H1 (cell line): Measurements from ENCODE around the gene SKIC8. TPM values are rescaled to one million over a fixed set of nuclear protein-coding genes. Genes with fewer than 3 reads are reported as not detected.
A peak's percentile ranks its signal among the peaks of the same experiment; 100 is the strongest.

Source experiments
- CTCF ChIA-PET: fragments of 300-600 bp; sonication (Branson Sonifier 250); formaldehyde crosslinking; loops from one replicate; lab custom pipeline; 2021; ENCODE audit not compliant: partially characterized antibody; lab: Charles Lee
- POLR2A ChIA-PET: fragments of 300-600 bp; sonication (Branson Sonifier 250); formaldehyde crosslinking; loops from one replicate; lab custom pipeline; 2021; ENCODE audit warnings: inconsistent platforms; ENCODE audit not compliant: partially characterized antibody; lab: Charles Lee
- DNase-seq, 2 experiments: peaks; one replicate each; pipeline versions ENCODE4 v3.0.0 to v3.0.0-alpha.2; 2010 to 2022; ENCODE audit warnings: low spot score in 2 of 2, low read depth in 1 of 2, mixed read lengths in 1 of 2
- FAIRE-seq: peaks from 2 replicates; lab custom pipeline; 2011; peaks lifted over from hg19 to GRCh38; lab: Jason Lieb, UNC
- H2AFZ ChIP-seq: 2 replicates; pipeline ENCODE4 v1.8.1; 2012; ENCODE audit warnings: low read length, inconsistent platforms
- H2AK5ac ChIP-seq: 2 replicates; pipeline ENCODE4 v1.6.1; 2013; ENCODE audit warnings: low read depth, low read length
- H2BK120ac ChIP-seq: replicated peaks from 2 replicates; pipeline ENCODE3; 2013; ENCODE audit warnings: low read depth, low read length, inconsistent platforms
- H2BK12ac ChIP-seq: 2 replicates; pipeline ENCODE4 v1.6.1; 2013; ENCODE audit warnings: low read depth, low read length
- H2BK15ac ChIP-seq: 2 replicates; pipeline ENCODE4 v1.6.1; 2013; ENCODE audit warnings: low read length
- H2BK20ac ChIP-seq: 2 replicates; pipeline ENCODE4 v1.6.1; 2013; ENCODE audit warnings: low read length
- H2BK5ac ChIP-seq: 2 replicates; pipeline ENCODE4 v1.6.1; 2013; ENCODE audit warnings: low read depth, low read length
- H3K14ac ChIP-seq: 2 replicates; pipeline ENCODE4 v1.6.1; 2013; ENCODE audit warnings: inconsistent platforms; ENCODE audit not compliant: insufficient read length
- H3K18ac ChIP-seq: 2 replicates; pipeline ENCODE4 v1.6.1; 2013; ENCODE audit warnings: low read length; ENCODE audit errors: extremely low read depth
- H3K23ac ChIP-seq: 2 replicates; pipeline ENCODE4 v1.6.1; 2013; ENCODE audit warnings: inconsistent platforms; ENCODE audit not compliant: insufficient read length
- H3K23me2 ChIP-seq: 2 replicates; pipeline ENCODE4 v1.6.1; 2013; ENCODE audit warnings: low read depth, low read length
- H3K27ac ChIP-seq: 2 replicates; pipeline ENCODE4 v1.6.1; 2011; ENCODE audit warnings: low read depth, low read length, inconsistent platforms
- H3K27me3 ChIP-seq, 4 experiments: replicated peaks in 1 of 4; 1 replicate in 1 of 4; 2 replicates in 3 of 4; pipeline versions ENCODE4 v1.6.1 to v1.8.1; 2011 to 2013; ENCODE audit warnings: low read length in 3 of 4, mild to moderate bottlenecking in 3 of 4, inconsistent platforms in 2 of 4, mixed read lengths in 2 of 4, moderate library complexity in 1 of 4; ENCODE audit not compliant: control insufficient read depth in 3 of 4, insufficient read depth in 3 of 4; ENCODE audit errors: extremely low read depth in 1 of 4
- H3K36me3 ChIP-seq, 4 experiments: 2 replicates each; pipeline versions ENCODE4 v1.6.1 to v1.8.1; 2011 to 2013; ENCODE audit warnings: mild to moderate bottlenecking in 4 of 4, low read length in 3 of 4, moderate library complexity in 2 of 4, control low read depth in 1 of 4, inconsistent platforms in 1 of 4; ENCODE audit not compliant: insufficient read depth in 4 of 4, control insufficient read depth in 2 of 4
- H3K4ac ChIP-seq: replicated peaks from 2 replicates; pipeline ENCODE3; 2013; ENCODE audit warnings: low read length, low read depth, mixed read lengths, inconsistent platforms; ENCODE audit not compliant: insufficient read length
- H3K4me1 ChIP-seq, 4 experiments: replicated peaks in 1 of 4; 1 replicate in 1 of 4; 2 replicates in 3 of 4; pipeline versions ENCODE4 v1.6.1 to v1.8.1; 2011 to 2013; ENCODE audit warnings: low read length in 3 of 4, inconsistent platforms in 2 of 4, mixed read lengths in 1 of 4; ENCODE audit not compliant: insufficient read depth in 4 of 4, control insufficient read depth in 3 of 4
- H3K4me2 ChIP-seq, 2 experiments: 2 replicates each; pipeline versions ENCODE4 v1.6.1 to v1.8.1; 2011 to 2013; ENCODE audit warnings: low read depth in 2 of 2, low read length in 2 of 2, control low read depth in 1 of 2, inconsistent platforms in 1 of 2, mild to moderate bottlenecking in 1 of 2; ENCODE audit not compliant: insufficient read depth in 1 of 2
- H3K4me3 ChIP-seq, 4 experiments: fragments of 200-600, 300-600 bp in 1 of 4; sonication (generic), shearing (Covaris generic), sonication (Bioruptor Twin) in 1 of 4; 2 replicates each; pipeline versions ENCODE4 v1.5.1 to v1.8.1; 2011 to 2016; ENCODE audit warnings: low read length in 4 of 4, low read depth in 3 of 4, control low read depth in 2 of 4, inconsistent platforms in 2 of 4, mild to moderate bottlenecking in 2 of 4, mixed read lengths in 1 of 4, moderate library complexity in 1 of 4; ENCODE audit not compliant: insufficient read depth in 2 of 4; ENCODE audit errors: extremely low read depth in 1 of 4
- H3K56ac ChIP-seq: replicated peaks from 2 replicates; pipeline ENCODE3; 2013; ENCODE audit warnings: low read depth, mild to moderate bottlenecking, mixed read lengths, low read length, inconsistent platforms; ENCODE audit not compliant: insufficient read length
- H3K79me1 ChIP-seq: 2 replicates; pipeline ENCODE4 v1.6.1; 2013; ENCODE audit warnings: low read depth, low read length, control low read depth
- H3K79me2 ChIP-seq, 2 experiments: 2 replicates each; pipeline versions ENCODE4 v1.6.1 to v1.8.1; 2012 to 2013; ENCODE audit warnings: low read length in 2 of 2, mild to moderate bottlenecking in 2 of 2, inconsistent platforms in 1 of 2; ENCODE audit not compliant: insufficient read depth in 2 of 2, control insufficient read depth in 1 of 2
- H3K9ac ChIP-seq, 4 experiments: replicated peaks in 1 of 4; 1 replicate in 1 of 4; 2 replicates in 3 of 4; pipeline versions ENCODE4 v1.6.1 to v1.8.1; 2011 to 2013; ENCODE audit warnings: low read depth in 3 of 4, low read length in 3 of 4, control low read depth in 2 of 4, mild to moderate bottlenecking in 2 of 4, moderate library complexity in 2 of 4, inconsistent platforms in 1 of 4; ENCODE audit errors: extremely low read depth in 1 of 4
- H3K9me3 ChIP-seq, 2 experiments: 2 replicates each; pipeline versions ENCODE4 v1.6.1 to v1.8.1; 2012 to 2013; ENCODE audit warnings: mild to moderate bottlenecking in 2 of 2, moderate library complexity in 2 of 2, control low read depth in 1 of 2, inconsistent platforms in 1 of 2, low read depth in 1 of 2, low read length in 1 of 2, mixed read lengths in 1 of 2; ENCODE audit not compliant: insufficient read depth in 2 of 2
- H4K20me1 ChIP-seq, 2 experiments: replicated peaks in 1 of 2; 2 replicates each; pipeline versions ENCODE3 to v1.8.1; 2011 to 2013; ENCODE audit warnings: inconsistent platforms in 2 of 2, low read length in 2 of 2, mild to moderate bottlenecking in 1 of 2; ENCODE audit not compliant: insufficient read depth in 2 of 2, control insufficient read depth in 1 of 2
- H4K5ac ChIP-seq: 2 replicates; pipeline ENCODE4 v1.6.1; 2013; ENCODE audit warnings: low read length, low read depth, mixed read lengths, inconsistent platforms; ENCODE audit not compliant: insufficient read length
- H4K8ac ChIP-seq: 2 replicates; pipeline ENCODE4 v1.8.0; 2013; ENCODE audit warnings: mild to moderate bottlenecking, moderate library complexity, low read length, inconsistent platforms; ENCODE audit not compliant: insufficient read depth; ENCODE audit errors: extremely low read depth
- H4K91ac ChIP-seq: replicated peaks from 2 replicates; pipeline ENCODE3; 2013; ENCODE audit warnings: low read length, mixed read lengths, inconsistent platforms; ENCODE audit not compliant: insufficient read length
- ASH2L ChIP-seq: fragments of 200-600, 300-600 bp; sonication (generic); IDR thresholded peaks from one replicate; pipeline ENCODE4 v1.7.1; 2017; ENCODE audit warnings: low read length
- CTBP2 ChIP-seq: IDR thresholded peaks from 2 replicates; pipeline ENCODE4 v1.7.0; 2011; ENCODE audit warnings: borderline replicate concordance, mild to moderate bottlenecking, moderate library complexity, mixed read lengths, low read length; ENCODE audit not compliant: insufficient read depth, insufficient read length
- NANOG ChIP-seq: IDR thresholded peaks from 2 replicates; pipeline ENCODE4 v1.6.1; 2011; ENCODE audit warnings: low read length, low read depth, mild to moderate bottlenecking, inconsistent platforms; ENCODE audit not compliant: insufficient read depth, poor library complexity, severe bottlenecking
- WGBS, 2 experiments: shearing (Covaris generic) in 1 of 2; methylation state at CpG; one replicate each; pipeline versions ENCODE4 v1.1.6 to v1.1.7; 2013 to 2015; ENCODE audit warnings: low lambda C conversion rate in 2 of 2, mixed read lengths in 2 of 2, inconsistent platforms in 1 of 2, low coverage in 1 of 2, missing lambda C conversion rate in 1 of 2; ENCODE audit not compliant: insufficient replicate concordance in 2 of 2, insufficient coverage in 1 of 2, insufficient read length in 1 of 2; ENCODE audit errors: extremely low coverage in 1 of 2, missing lambda C conversion rate in 1 of 2; 5-methylcytosine and 5-hydroxymethylcytosine counted together
- polyA plus RNA-seq, 7 experiments: library from polyadenylated mRNA; depleted of rRNA in 3 of 7; stranded (reverse) in 5 of 7; unstranded in 2 of 7; fragments of >200 nt in 5 of 7; fragments of 200-250 nt in 2 of 7; gene quantifications; 1 replicate in 5 of 7; 2 replicates in 1 of 7; 4 replicates in 1 of 7; pipeline versions ENCODE4 v1.2.1 to v1.2.3, GENCODE V29; 2011 to 2013; ENCODE audit warnings: missing spikeins in 2 of 7, mixed read lengths in 2 of 7
- total RNA-seq: library from RNA; stranded (reverse); fragmentation: NEBNext Ultra II Directional; extraction: Animal tissue kit (Norgen Biotek cat#: 25700); gene quantifications from 2 replicates; pipeline ENCODE4 v1.2.1, GENCODE V29; 2021

Gene SKIC8
- total and polyA plus RNA-seq, 2 of the 8 experiments (the other 6 are each of a cell fraction or from before 2014, with no cell fraction given) = 44.2 to 77.7 TPM

DNA sequence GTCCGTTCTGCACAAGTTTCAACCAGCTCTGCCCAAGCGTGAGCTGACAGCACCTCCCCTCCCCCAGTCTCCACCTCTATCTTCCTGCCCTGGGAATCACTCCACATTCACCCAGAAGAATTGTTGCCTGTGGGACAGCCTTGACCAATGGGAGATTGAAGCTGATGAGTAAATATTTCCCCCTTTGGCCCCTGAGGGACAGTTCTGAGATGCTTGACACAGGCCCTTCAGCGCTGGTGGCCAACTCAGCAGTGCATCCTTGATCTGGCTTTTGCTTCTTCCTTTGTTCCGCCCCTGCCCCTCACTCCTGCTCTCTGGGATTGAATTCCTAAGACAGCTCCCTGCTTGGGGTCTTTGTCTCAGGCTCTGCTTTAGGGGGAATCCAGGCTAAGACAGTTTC lies 13.1 kb upstream of the SKIC8 start:
- DNase-seq = no peak
- Histone ChIP-seq H3K27ac (no peak overlapping the region), H3K56ac (no peak overlapping the region), H2AFZ (peak overlapping the region; percentile 66; the same call in 1 of the 2 replicates), H3K23me2 (no peaks in the 10 kb centered on the region), H2BK120ac (no peak overlapping the region), H3K4me3 (no peak overlapping the region), H4K20me1 (no peaks in the 10 kb centered on the region), H3K18ac (no peak overlapping the region), H2BK5ac (peak overlapping the region; percentile 48; the same call in 1 of the 2 replicates), H4K91ac (peak overlapping the region; percentile 67), H4K5ac (no peak overlapping the region), H3K4me1 (peaks cover 0 to 23% (median 12%) of the 10 kb centered on the region in 4 experiments; a peak in 6 of 7 replicates), H4K8ac (no peak overlapping the region), H3K4ac (no peak overlapping the region), H3K23ac (no peak overlapping the region), H3K9me3 (no peaks in the 10 kb centered on the region), H3K79me1 (no peaks in the 10 kb centered on the region), H2BK15ac (no peak overlapping the region), H3K27me3 (no peaks in the 10 kb centered on the region), H3K4me2 (peak overlapping the region in 1 of 2 experiments; percentile 11; a peak in 1 of 4 replicates), H2BK20ac (peak overlapping the region; percentile 24; the same call in 1 of the 2 replicates), H3K9ac (no peak overlapping the region), H2AK5ac (no peak overlapping the region), H3K36me3 (no peaks in the 10 kb centered on the region), H3K79me2 (no peaks in the 10 kb centered on the region), H3K14ac (no peak overlapping the region), H2BK12ac (peak overlapping the region; percentile 93; the same call in 1 of the 2 replicates)
- ChIA-PET CTCF (interaction anchor here (0.7 to 13.0 kb wide), 12 partner anchors 8 to 172 kb away, joined by 3 to 173 read pairs (median 5); no protein-coding TSS in a partner anchor), POLR2A (interaction anchor here (0.9 to 2.5 kb wide), 7 partner anchors 12 to 125 kb away, joined by 3 to 11 read pairs (median 4); partner anchors contain the start of genes CRABP1 and IREB2)
- WGBS, 2 experiments = 76% methylated on average over 4 of the region's 4 CpGs; no CpG with 5 or more reads in 1 of the 2 experiments
- FAIRE-seq = no peak
- TF ChIP-seq CTBP2 (no peak), NANOG (no peak), ASH2L (no peak)
